ENCODE data around the gene NR2E1.

Gene NR2E1

GRCh38 chr6:108174371-108175175 is 8.8 kb downstream of the NR2E1 start:
- no peak for DNase-seq

GRCh38 chr6:108175176-108175591 is 9.4 kb downstream of the NR2E1 start:
- no peak for DNase-seq

- DNase-seq = no peak
Measured at GRCh38 chr6:108175592-108176279, 9.9 kb downstream of the NR2E1 start.

- DNase-seq = no peak
Measured at GRCh38 chr6:108176281-108177089, 10.7 kb downstream of the NR2E1 start.

GRCh38 chr6:108179741-108180140 is 13.9 kb downstream of the NR2E1 start:
- no peak for DNase-seq

- DNase-seq = no peak
Measured at GRCh38 chr6:108180266-108180665, 14.4 kb downstream of the NR2E1 start.

- no peak for DNase-seq
Measured at GRCh38 chr6:108180776-108181175, 15.0 kb downstream of the NR2E1 start.

GRCh38 chr6:108186226-108186625 is 20.4 kb downstream of the NR2E1 start:
- no peak for DNase-seq

GRCh38 chr6:108187519-108187918 is 21.7 kb downstream of the NR2E1 start:
- DNase-seq = no peak

DNA sequence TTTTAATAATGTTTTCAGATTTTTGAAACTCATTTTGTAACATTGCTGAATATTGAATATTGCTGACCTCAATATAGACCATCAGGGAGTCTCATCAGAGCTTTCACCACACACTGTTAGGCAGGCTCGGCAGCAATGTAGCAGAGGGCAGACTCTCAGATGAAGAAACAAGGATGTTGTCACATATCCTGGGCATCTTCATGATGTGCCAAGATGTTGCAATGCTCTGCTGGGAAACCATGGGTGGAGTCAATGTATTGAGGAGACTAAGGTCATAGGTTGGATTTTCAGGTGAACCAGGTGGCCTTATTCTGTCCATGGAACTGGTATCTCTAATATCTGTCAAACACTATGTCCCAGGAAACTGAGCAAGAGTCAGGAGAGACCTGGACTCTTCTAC is 27.3 kb downstream of the NR2E1 start:
- DNase-seq = no peak

DNA sequence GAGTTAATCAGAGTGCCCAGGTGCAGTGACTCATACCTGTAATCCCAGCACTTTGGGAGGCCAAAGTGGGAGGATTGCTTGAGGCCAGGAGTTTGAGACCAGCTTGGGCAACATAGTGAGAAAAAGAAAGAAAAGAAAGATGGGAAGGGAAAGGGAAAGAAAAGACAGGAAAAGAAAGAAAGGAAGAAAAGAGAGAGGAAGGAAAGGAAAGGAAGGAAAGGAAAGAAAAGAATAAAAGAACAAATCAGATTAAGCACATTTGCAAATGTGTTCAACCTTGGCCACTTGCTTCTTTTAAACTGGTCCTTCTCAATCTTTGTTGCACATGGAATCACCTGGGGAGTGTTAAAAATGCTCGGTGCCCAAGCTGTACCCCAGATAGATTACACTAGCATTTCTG is 28.0 kb downstream of the NR2E1 start:
- no peak for DNase-seq

- no peak for DNase-seq
Measured at GRCh38 chr6:108194503-108194902, 28.7 kb downstream of the NR2E1 start.

- no peak for DNase-seq
Measured at GRCh38 chr6:108195209-108195608, 29.4 kb downstream of the NR2E1 start.

DNA sequence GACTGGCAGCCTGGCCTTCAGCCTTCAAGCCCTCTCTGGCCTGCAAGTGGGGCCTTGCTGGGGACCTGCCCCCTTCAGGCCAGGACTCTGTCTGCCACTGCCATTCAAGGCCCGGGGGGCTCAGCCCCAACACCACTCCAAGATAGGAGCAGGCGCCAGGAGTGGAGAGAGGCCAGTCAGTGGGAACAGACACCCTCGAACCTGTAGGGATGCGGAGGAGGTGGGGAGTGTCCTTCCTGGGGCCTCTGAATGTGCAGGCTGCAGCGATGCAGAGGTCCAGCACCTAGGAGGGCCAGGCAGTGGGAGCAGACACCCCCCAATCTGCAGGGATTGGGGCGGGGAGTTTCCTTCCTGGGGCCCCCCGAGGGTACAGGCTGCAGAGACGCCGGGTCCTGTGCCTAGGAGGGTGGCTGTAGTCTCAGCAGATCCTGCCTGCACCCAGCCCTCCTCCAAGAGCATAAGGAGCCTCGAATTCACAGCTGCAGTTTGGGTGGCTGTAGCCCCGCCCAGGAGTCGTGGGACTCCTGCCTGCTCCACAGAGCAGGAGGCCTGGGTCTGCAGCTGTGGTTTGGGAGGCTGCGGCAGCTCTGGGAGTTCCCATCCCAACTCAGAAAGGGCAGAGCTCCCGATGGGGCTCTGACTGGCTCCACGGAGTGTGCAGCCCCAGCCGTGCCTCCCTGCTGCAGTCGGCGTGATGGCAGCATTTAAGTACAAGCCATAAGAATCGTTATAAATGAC is 33.1 kb downstream of the NR2E1 start:
- DNase-seq = no peak

- no peak for DNase-seq
Measured at GRCh38 chr6:108200186-108200585, 34.4 kb downstream of the NR2E1 start.

- no peak for DNase-seq
Measured at GRCh38 chr6:108200631-108201030, 34.8 kb downstream of the NR2E1 start.

GRCh38 chr6:108203189-108204112 is 37.6 kb downstream of the NR2E1 start:
- no peak for DNase-seq

DNA sequence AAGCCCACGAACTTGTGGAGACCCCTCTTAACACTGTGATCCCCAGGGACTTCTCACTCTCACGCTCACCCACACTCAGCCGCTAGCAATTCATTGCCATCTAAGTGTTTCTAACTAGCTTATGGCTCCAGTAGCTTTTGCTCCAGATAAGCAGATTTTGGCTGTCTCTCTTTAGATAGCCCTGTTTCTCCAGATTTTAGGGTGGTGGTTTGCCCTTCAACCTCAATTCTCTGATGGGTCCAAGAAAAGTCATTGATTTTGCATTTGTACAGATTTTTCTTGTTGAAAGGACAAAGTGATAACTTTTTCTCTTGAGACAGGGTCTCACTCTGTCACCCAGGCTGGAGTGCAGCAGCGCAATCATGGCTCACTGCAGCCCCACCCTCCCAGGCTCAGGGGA is 41.2 kb downstream of the NR2E1 start:
- no peak for DNase-seq

GRCh38 chr6:108209738-108210137 is 43.9 kb downstream of the NR2E1 start:
- DNase-seq = no peak

- DNase-seq = no peak
Measured at GRCh38 chr6:108210556-108210955, 44.7 kb downstream of the NR2E1 start.

GRCh38 chr6:108211671-108212070 is 45.8 kb downstream of the NR2E1 start:
- no peak for DNase-seq

DNA sequence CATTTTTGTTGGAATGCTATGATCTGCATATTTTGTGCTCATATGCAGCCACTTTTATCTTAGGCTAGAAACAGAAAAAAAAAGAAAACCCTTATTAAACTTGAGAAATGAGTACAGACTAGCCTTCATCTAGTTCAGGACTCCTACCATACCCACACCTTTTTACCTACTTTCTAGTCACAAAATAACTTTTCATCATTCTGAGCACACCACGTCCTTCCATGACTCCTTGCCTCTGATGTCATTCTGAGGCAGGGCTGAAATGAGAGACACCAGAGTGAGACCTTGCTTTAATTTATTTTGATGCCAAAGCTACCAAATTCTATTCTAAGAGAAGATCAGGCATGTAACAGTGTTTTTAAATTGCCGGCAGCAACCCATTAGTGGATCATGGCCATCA is 56.2 kb downstream of the NR2E1 start:
- no peak for DNase-seq

Data from NCI-H1436 (cell line).